Measurements from ENCODE around the gene CABLES1.
"Not testable (repeated sequence)": the region's sequence is repeated elsewhere in the genome, so short reads cannot be mapped to it uniquely, and the experiment has no call there.

CABLES1 gene

GRCh38 chr18:23108496-23108895 is 26.8 kb upstream of the CABLES1 start (continued):
- TF ChIP-seq, protein P1, sequence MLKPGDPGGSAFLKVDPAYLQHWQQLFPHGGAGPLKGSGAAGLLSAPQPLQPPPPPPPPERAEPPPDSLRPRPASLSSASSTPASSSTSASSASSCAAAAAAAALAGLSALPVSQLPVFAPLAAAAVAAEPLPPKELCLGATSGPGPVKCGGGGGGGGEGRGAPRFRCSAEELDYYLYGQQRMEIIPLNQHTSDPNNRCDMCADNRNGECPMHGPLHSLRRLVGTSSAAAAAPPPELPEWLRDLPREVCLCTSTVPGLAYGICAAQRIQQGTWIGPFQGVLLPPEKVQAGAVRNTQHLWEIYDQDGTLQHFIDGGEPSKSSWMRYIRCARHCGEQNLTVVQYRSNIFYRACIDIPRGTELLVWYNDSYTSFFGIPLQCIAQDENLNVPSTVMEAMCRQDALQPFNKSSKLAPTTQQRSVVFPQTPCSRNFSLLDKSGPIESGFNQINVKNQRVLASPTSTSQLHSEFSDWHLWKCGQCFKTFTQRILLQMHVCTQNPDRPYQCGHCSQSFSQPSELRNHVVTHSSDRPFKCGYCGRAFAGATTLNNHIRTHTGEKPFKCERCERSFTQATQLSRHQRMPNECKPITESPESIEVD (tag by site-specific recombination; IDR thresholded peaks at IDR 0.05): no peak
- no peak for TF ChIP-seq ZNF664 (tag by site-specific recombination; IDR thresholded peaks at IDR 0.05)
- no peak for TF ChIP-seq ZNF623 (tag by site-specific recombination; IDR thresholded peaks at IDR 0.05)
- no peak for TF ChIP-seq ZNF830 (tag by site-specific recombination; IDR thresholded peaks at IDR 0.05; ENCODE audit: low read depth)
- TF ChIP-seq RBAK (tag by site-specific recombination; IDR thresholded peaks at IDR 0.05): no peak
- TF ChIP-seq BCL11B (tag by site-specific recombination; IDR thresholded peaks at IDR 0.05; ENCODE audit: low read depth): no peak

GRCh38 chr18:23109163-23109562 is 26.1 kb upstream of the CABLES1 start:
- H3K36me3 ChIP-seq (ENCODE audit: control insufficient read depth in 2 of 2, insufficient read depth in 1 of 2, low read length in 2 of 2); H3K9me3 ChIP-seq (ENCODE audit: control insufficient read depth, insufficient read depth, low read depth, low read length); H3K4me3 ChIP-seq (ENCODE audit: low read depth, low read length); H3K27ac ChIP-seq (ENCODE audit: extremely low read depth, low read depth, low read length): not testable (repeated sequence)
- ChIA-PET POLR2A (interaction anchor here (0.7 to 1.3 kb wide), 2 partner anchors 16 to 26 kb away, joined by 4 to 8 read pairs; partner anchors contain the start of gene CABLES1), CTCF (interaction anchor here (0.6 kb wide), 3 partner anchors 13 to 22 kb away, joined by 3 read pairs; no protein-coding TSS in a partner anchor)
- TF ChIP-seq ZFHX2 (tag by site-specific recombination; conservative IDR thresholded peaks at IDR 0.05): peak; percentile 42
- peaks cover 18% of the 10 kb centered on the region for H3K4me1 ChIP-seq (ENCODE audit: control insufficient read depth, insufficient read depth, low read length)

DNA sequence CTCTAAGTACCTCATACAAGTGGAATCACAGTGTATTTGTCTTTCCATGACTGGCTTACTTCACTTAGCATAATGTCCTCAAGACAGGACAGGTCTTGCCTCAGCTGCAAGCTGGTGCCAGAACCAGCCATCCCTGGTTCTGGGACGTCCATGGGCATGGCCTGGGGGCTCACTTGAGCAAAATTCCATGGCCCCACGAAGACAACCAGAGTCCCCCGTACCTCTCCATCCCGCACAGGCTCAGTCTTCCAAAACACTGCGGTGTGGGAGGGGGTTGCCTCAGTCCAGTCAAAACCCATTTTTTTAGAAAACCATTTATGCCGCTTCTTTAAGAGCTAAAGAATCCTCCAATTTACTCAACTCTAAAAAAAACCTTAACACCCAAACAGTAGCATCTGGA is 21.7 kb upstream of the CABLES1 start:
- no peaks in the 10 kb centered on the region for H3K9me3 ChIP-seq (ENCODE audit: control insufficient read depth, insufficient read depth, low read depth, low read length)
- H3K27ac ChIP-seq (ENCODE audit: extremely low read depth, low read depth, low read length): no peak overlapping the region
- ChIA-PET POLR2A (no interaction called here), CTCF (interaction anchor here (1.5 to 1.7 kb wide), 2 partner anchors 18 to 298 kb away, joined by 4 to 6 read pairs; no protein-coding TSS in a partner anchor)
- no peak overlapping the region for H3K4me3 ChIP-seq (ENCODE audit: low read depth, low read length)
- no peak for TF ChIP-seq ZNF792 (tag by site-specific recombination; IDR thresholded peaks at IDR 0.05)
- no peak for TF ChIP-seq ZNF791 (tag by site-specific recombination; IDR thresholded peaks at IDR 0.05)
- peaks cover 12% of the 10 kb centered on the region for H3K4me1 ChIP-seq (ENCODE audit: control insufficient read depth, insufficient read depth, low read length)
- no peaks in the 10 kb centered on the region for H3K36me3 ChIP-seq (ENCODE audit: control insufficient read depth in 2 of 2, insufficient read depth in 1 of 2, low read length in 2 of 2)

GRCh38 chr18:23114171-23114881 is 21.0 kb upstream of the CABLES1 start:
- TF ChIP-seq TRIM28 (IDR thresholded peaks at IDR 0.05; ENCODE audit: borderline replicate concordance, low read length) (0 out of 2 replicates have a peak, but pooled peaks have one; percentile 34), ZNF837 (tag by site-specific recombination; IDR thresholded peaks at IDR 0.05) (no peak), ZBTB17 (tag by site-specific recombination; IDR thresholded peaks at IDR 0.05) (peak; percentile 64), ZNF394 (tag by site-specific recombination; IDR thresholded peaks at IDR 0.05; ENCODE audit: borderline replicate concordance) (no peak), ZFP37 (tag by site-specific recombination; IDR thresholded peaks at IDR 0.05) (no peak), ZNF335 (tag by site-specific recombination; conservative IDR thresholded peaks at IDR 0.05) (peak; percentile 28; the same call in 1 of the 2 replicates), OSR2 (tag by site-specific recombination; IDR thresholded peaks at IDR 0.05) (peak; percentile 53), SP7 (tag by site-specific recombination; IDR thresholded peaks at IDR 0.05) (peak; percentile 98)
- TF ChIP-seq, protein P1 (tag by site-specific recombination; IDR thresholded peaks at IDR 0.05): peak; percentile 39; the same call in 1 of the 2 replicates

More at GRCh38 chr18:23114171-23114881, 21.0 kb upstream of the CABLES1 start:
- no peaks in the 10 kb centered on the region for H3K36me3 ChIP-seq (ENCODE audit: control insufficient read depth in 2 of 2, insufficient read depth in 1 of 2, low read length in 2 of 2)
- H3K4me3 ChIP-seq (ENCODE audit: low read depth, low read length): no peak overlapping the region
- ChIA-PET POLR2A (interaction anchor here (1.0 kb wide), 1 partner anchor 20 kb away, joined by 3 read pairs; no protein-coding TSS in a partner anchor), CTCF (interaction anchor here (1.2 to 1.5 kb wide), 2 partner anchors 16 to 297 kb away, joined by 3 to 4 read pairs; no protein-coding TSS in a partner anchor)
- H3K9me3 ChIP-seq (ENCODE audit: control insufficient read depth, insufficient read depth, low read depth, low read length): no peaks in the 10 kb centered on the region
- peaks cover 12% of the 10 kb centered on the region for H3K4me1 ChIP-seq (ENCODE audit: control insufficient read depth, insufficient read depth, low read length)
- H3K27ac ChIP-seq (ENCODE audit: extremely low read depth, low read depth, low read length): no peak overlapping the region
